HFFc6 (cell line): ENCODE results near the gene ACKR3. TPM values are rescaled to one million over a fixed set of nuclear protein-coding genes. Genes with fewer than 3 reads are reported as not detected.

Experiments
- DNase-seq: peaks from one replicate; pipeline ENCODE4 v3.0.0-alpha.2; 2018
- H3K27ac Mint-ChIP-seq: 2 replicates; pipeline ENCODE4 v1.8.0; 2020; ENCODE audit warnings: mild to moderate bottlenecking, mixed read lengths
- H3K27me3 Mint-ChIP-seq: 2 replicates; pipeline ENCODE4 v1.8.0; 2021; ENCODE audit warnings: mild to moderate bottlenecking, moderate library complexity, mixed read lengths; ENCODE audit not compliant: insufficient read depth
- H3K36me3 Mint-ChIP-seq: 2 replicates; pipeline ENCODE4 v1.8.0; 2021; ENCODE audit warnings: low read depth, mixed read lengths
- H3K4me1 Mint-ChIP-seq: 2 replicates; pipeline ENCODE4 v1.8.0; 2020; ENCODE audit warnings: low read depth, mixed read lengths
- H3K4me3 Mint-ChIP-seq: 2 replicates; pipeline ENCODE4 v1.8.0; 2020; ENCODE audit warnings: mild to moderate bottlenecking, moderate library complexity, mixed read lengths
- H3K9me3 Mint-ChIP-seq: 2 replicates; pipeline ENCODE4 v1.8.0; 2020; ENCODE audit warnings: mild to moderate bottlenecking, mixed read lengths
- CTCF ChIP-seq: fragments of 200-600 bp; sonication (generic); IDR thresholded peaks from 2 replicates; pipeline ENCODE4 v1.5.0; 2021; ENCODE audit warnings: antibody characterized with exemption, mild to moderate bottlenecking
- total RNA-seq, 6 experiments: library from RNA; stranded (reverse); fragmentation: NEBNext Ultra II Directional; extraction: Animal tissue kit (Norgen Biotek cat#: 25700); gene quantifications; 2 replicates in 1 of 6; 3 replicates in 5 of 6; pipeline ENCODE4 v1.2.3, GENCODE V29; 2021

Gene ACKR3
- total RNA-seq, 6 experiments from 2014 or later = 0.12 TPM; not detected in 5

GRCh38 chr2:236606023-236606422 lies 36.4 kb downstream of the ACKR3 start:
- DNase-seq = no peak
- no peak overlapping the region for H3K27ac Mint-ChIP-seq
- H3K27me3 Mint-ChIP-seq = no peaks in the 10 kb centered on the region; the same call in none of the 2 replicates
- TF ChIP-seq CTCF = no peak
- peaks cover 30% of the 10 kb centered on the region for H3K9me3 Mint-ChIP-seq
- H3K4me3 Mint-ChIP-seq = no peak overlapping the region
- peaks cover 6% of the 10 kb centered on the region; the same call in 1 of the 2 replicates for H3K4me1 Mint-ChIP-seq
- H3K36me3 Mint-ChIP-seq = peaks cover 13% of the 10 kb centered on the region

GRCh38 chr2:236607471-236608187 lies 38.0 kb downstream of the ACKR3 start:
- H3K4me1 Mint-ChIP-seq = peaks cover 12% of the 10 kb centered on the region; the same call in 1 of the 2 replicates
- H3K27me3 Mint-ChIP-seq = peaks cover 4% of the 10 kb centered on the region
- DNase-seq = peak; percentile 31
- no peak for TF ChIP-seq CTCF
- no peak overlapping the region for H3K27ac Mint-ChIP-seq
- peaks cover 25% of the 10 kb centered on the region for H3K9me3 Mint-ChIP-seq
- peaks cover 13% of the 10 kb centered on the region for H3K36me3 Mint-ChIP-seq
- no peak overlapping the region for H3K4me3 Mint-ChIP-seq

- Mint-ChIP-seq H3K4me3 (no peak overlapping the region), H3K27ac (no peak overlapping the region), H3K9me3 (peaks cover 22% of the 10 kb centered on the region), H3K4me1 (peaks cover 12% of the 10 kb centered on the region; the same call in 1 of the 2 replicates), H3K27me3 (peaks cover 4% of the 10 kb centered on the region), H3K36me3 (peaks cover 13% of the 10 kb centered on the region)
- no peak for DNase-seq
- TF ChIP-seq CTCF = no peak
Measured at GRCh38 chr2:236608188-236608525, 38.5 kb downstream of the ACKR3 start.

GRCh38 chr2:236608710-236609109 lies 39.1 kb downstream of the ACKR3 start:
- no peak for TF ChIP-seq CTCF
- Mint-ChIP-seq H3K27ac (no peak overlapping the region), H3K27me3 (peaks cover 6% of the 10 kb centered on the region), H3K9me3 (peaks cover 22% of the 10 kb centered on the region), H3K4me1 (peaks cover 12% of the 10 kb centered on the region; the same call in 1 of the 2 replicates), H3K4me3 (no peak overlapping the region), H3K36me3 (peaks cover 13% of the 10 kb centered on the region)
- no peak for DNase-seq

- Mint-ChIP-seq H3K27ac (no peak overlapping the region), H3K4me3 (no peak overlapping the region), H3K9me3 (peaks cover 17% of the 10 kb centered on the region), H3K36me3 (peaks cover 6% of the 10 kb centered on the region; the same call in 1 of the 2 replicates), H3K4me1 (peaks cover 12% of the 10 kb centered on the region; the same call in 1 of the 2 replicates), H3K27me3 (peaks cover 12% of the 10 kb centered on the region)
- DNase-seq = peak; percentile 42
- no peak for TF ChIP-seq CTCF
Measured at GRCh38 chr2:236610991-236611821, 41.6 kb downstream of the ACKR3 start.
